Measurements from ENCODE around the gene STBD1.

DNA sequence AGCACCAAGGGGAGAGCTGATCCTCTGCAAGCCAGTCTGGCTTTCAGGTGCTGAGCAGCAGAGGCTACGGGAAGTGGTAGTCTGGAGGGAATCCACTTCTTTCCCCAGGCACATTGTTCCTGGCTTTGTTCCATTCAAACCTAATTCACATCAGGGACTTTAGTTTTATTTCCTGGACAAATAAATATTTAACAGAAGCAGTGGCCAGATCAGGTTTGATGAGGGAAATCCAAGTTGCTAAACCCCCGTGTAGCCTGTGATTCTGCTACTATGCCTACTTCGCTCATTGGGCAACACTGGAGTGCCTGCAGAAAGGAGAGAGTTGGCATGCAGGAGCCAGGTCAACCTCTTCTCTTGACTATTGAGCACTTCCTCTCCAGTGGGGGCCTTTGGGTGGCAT is 13.8 kb upstream of the STBD1 start:
- TF ChIP-seq RAD21 (conservative IDR thresholded peaks at IDR 0.05) (no peak), EP300 (conservative IDR thresholded peaks at IDR 0.05; ENCODE audit: poor library complexity, severe bottlenecking) (no peak), EZH2 (IDR thresholded peaks at IDR 0.05; ENCODE audit: borderline replicate concordance, insufficient read depth, low read length, poor library complexity, severe bottlenecking) (no peak), TAF1 (IDR thresholded peaks at IDR 0.05; ENCODE audit: low read depth) (no peak), SMC3 (conservative IDR thresholded peaks at IDR 0.05; ENCODE audit: poor library complexity) (no peak), POLR2AphosphoS5 (IDR thresholded peaks at IDR 0.05) (no peak), MXI1 (conservative IDR thresholded peaks at IDR 0.05; ENCODE audit: poor library complexity, severe bottlenecking) (no peak)
- TF ChIP-seq, protein P1, sequence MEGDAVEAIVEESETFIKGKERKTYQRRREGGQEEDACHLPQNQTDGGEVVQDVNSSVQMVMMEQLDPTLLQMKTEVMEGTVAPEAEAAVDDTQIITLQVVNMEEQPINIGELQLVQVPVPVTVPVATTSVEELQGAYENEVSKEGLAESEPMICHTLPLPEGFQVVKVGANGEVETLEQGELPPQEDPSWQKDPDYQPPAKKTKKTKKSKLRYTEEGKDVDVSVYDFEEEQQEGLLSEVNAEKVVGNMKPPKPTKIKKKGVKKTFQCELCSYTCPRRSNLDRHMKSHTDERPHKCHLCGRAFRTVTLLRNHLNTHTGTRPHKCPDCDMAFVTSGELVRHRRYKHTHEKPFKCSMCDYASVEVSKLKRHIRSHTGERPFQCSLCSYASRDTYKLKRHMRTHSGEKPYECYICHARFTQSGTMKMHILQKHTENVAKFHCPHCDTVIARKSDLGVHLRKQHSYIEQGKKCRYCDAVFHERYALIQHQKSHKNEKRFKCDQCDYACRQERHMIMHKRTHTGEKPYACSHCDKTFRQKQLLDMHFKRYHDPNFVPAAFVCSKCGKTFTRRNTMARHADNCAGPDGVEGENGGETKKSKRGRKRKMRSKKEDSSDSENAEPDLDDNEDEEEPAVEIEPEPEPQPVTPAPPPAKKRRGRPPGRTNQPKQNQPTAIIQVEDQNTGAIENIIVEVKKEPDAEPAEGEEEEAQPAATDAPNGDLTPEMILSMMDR (IDR thresholded peaks at IDR 0.05; ENCODE audit: poor library complexity, severe bottlenecking): no peak
- TF ChIP-seq, protein P2, sequence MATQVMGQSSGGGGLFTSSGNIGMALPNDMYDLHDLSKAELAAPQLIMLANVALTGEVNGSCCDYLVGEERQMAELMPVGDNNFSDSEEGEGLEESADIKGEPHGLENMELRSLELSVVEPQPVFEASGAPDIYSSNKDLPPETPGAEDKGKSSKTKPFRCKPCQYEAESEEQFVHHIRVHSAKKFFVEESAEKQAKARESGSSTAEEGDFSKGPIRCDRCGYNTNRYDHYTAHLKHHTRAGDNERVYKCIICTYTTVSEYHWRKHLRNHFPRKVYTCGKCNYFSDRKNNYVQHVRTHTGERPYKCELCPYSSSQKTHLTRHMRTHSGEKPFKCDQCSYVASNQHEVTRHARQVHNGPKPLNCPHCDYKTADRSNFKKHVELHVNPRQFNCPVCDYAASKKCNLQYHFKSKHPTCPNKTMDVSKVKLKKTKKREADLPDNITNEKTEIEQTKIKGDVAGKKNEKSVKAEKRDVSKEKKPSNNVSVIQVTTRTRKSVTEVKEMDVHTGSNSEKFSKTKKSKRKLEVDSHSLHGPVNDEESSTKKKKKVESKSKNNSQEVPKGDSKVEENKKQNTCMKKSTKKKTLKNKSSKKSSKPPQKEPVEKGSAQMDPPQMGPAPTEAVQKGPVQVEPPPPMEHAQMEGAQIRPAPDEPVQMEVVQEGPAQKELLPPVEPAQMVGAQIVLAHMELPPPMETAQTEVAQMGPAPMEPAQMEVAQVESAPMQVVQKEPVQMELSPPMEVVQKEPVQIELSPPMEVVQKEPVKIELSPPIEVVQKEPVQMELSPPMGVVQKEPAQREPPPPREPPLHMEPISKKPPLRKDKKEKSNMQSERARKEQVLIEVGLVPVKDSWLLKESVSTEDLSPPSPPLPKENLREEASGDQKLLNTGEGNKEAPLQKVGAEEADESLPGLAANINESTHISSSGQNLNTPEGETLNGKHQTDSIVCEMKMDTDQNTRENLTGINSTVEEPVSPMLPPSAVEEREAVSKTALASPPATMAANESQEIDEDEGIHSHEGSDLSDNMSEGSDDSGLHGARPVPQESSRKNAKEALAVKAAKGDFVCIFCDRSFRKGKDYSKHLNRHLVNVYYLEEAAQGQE (IDR thresholded peaks at IDR 0.05; ENCODE audit: borderline replicate concordance): no peak
